RKO (cell line): ENCODE results near the gene HOXD8.

ENCODE experiments used
- DNase-seq: peaks from one replicate; pipeline ENCODE4 v3.0.0-alpha.2; 2016; ENCODE audit warnings: low spot score

HOXD8 gene

GRCh38 chr2:176174382-176174823, 44.9 kb downstream of the HOXD8 start:
- DNase-seq: no peak

- no peak for DNase-seq
These were observed 45.6 kb downstream of the HOXD8 start for GRCh38 chr2:176174824-176175708.

GRCh38 chr2:176175709-176176607, 46.5 kb downstream of the HOXD8 start:
- DNase-seq: no peak

GRCh38 chr2:176177580-176178037, 48.1 kb downstream of the HOXD8 start:
- DNase-seq: peak; percentile 39

- peak; percentile 43 for DNase-seq
These were observed 48.7 kb downstream of the HOXD8 start for GRCh38 chr2:176178038-176178756.

GRCh38 chr2:176178757-176179295, 49.3 kb downstream of the HOXD8 start:
- no peak for DNase-seq

GRCh38 chr2:176181551-176181950, 52.0 kb downstream of the HOXD8 start:
- no peak for DNase-seq
